ENCODE data around the gene NTM.

NTM gene

DNA sequence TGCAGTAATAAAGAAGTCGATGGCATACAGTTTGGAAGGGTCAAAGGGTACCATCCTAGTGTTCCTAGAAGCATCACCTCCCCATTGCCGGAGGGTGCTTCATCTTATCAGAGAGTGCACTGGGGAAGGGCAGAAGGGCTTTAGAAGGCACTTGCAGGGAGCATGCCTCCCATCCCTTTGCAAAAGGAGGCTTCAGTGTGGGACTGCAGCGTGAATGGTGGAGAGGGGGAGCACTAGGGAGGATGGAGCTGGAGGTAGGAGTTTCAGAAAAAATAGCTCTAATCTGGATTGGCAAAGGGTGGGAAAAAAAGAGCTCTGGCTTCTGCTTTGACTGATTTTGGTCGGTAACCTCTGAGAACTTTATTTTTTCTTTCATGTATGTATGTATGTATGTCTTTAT, 5.0 kb downstream of the NTM start:
- Histone ChIP-seq H3K4me2 (ENCODE audit: low read depth, low read length, poor library complexity, severe bottlenecking) (no peak overlapping the region), H3K4me3 (ENCODE audit: low read length, poor library complexity, severe bottlenecking) (no peak overlapping the region), H3K79me2 (ENCODE audit: insufficient read depth, low read length) (no peaks in the 10 kb centered on the region), H3K4me1 (ENCODE audit: insufficient read depth, low read length, poor library complexity, severe bottlenecking) (no peaks in the 10 kb centered on the region), H3K36me3 (ENCODE audit: insufficient read depth, low read length) (no peaks in the 10 kb centered on the region), H3K9ac (ENCODE audit: low read depth, low read length, poor library complexity, severe bottlenecking) (no peak overlapping the region), H4K20me1 (ENCODE audit: insufficient read depth, low read length, poor library complexity, severe bottlenecking) (no peaks in the 10 kb centered on the region), H3F3A (ENCODE audit: low read depth) (no peaks in the 10 kb centered on the region), H3K9me3 (ENCODE audit: insufficient read depth, low read depth, low read length) (no peaks in the 10 kb centered on the region), H2AFZ (ENCODE audit: low read length) (no peak overlapping the region), H3K27me3 (ENCODE audit: insufficient read depth, low read length, poor library complexity, severe bottlenecking) (peaks cover 14% of the 10 kb centered on the region), H3K9me2 (replicated peaks; ENCODE audit: low read depth, low read length) (no peaks in the 10 kb centered on the region)
- TF ChIP-seq EZH2phosphoT487 (IDR thresholded peaks at IDR 0.05; ENCODE audit: borderline replicate concordance) = no peak
- TF ChIP-seq, protein P1, sequence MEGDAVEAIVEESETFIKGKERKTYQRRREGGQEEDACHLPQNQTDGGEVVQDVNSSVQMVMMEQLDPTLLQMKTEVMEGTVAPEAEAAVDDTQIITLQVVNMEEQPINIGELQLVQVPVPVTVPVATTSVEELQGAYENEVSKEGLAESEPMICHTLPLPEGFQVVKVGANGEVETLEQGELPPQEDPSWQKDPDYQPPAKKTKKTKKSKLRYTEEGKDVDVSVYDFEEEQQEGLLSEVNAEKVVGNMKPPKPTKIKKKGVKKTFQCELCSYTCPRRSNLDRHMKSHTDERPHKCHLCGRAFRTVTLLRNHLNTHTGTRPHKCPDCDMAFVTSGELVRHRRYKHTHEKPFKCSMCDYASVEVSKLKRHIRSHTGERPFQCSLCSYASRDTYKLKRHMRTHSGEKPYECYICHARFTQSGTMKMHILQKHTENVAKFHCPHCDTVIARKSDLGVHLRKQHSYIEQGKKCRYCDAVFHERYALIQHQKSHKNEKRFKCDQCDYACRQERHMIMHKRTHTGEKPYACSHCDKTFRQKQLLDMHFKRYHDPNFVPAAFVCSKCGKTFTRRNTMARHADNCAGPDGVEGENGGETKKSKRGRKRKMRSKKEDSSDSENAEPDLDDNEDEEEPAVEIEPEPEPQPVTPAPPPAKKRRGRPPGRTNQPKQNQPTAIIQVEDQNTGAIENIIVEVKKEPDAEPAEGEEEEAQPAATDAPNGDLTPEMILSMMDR (conservative IDR thresholded peaks at IDR 0.05; ENCODE audit: low read length) = no peak

DNA sequence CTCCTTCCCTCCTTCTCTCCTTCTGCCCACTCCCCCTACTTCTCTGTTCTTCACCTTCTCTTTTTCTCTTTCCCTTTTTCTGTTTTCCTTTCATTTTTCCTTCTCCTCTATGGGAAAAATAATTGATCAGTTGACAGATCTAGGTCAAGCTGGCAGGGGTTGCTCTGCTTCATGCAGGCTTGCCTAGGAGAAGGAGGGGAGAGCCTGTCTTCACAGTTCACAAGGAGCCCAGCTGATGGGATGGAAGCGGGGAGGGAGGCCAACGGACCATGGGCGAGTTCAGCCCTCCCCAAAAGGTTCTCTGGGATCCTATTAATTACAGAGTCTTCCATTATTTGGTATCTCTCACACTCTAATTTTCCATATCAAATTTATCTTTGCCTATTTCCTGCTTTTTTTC, 5.5 kb downstream of the NTM start:
- Histone ChIP-seq H3K36me3 (ENCODE audit: insufficient read depth, low read length) (no peaks in the 10 kb centered on the region), H4K20me1 (ENCODE audit: insufficient read depth, low read length, poor library complexity, severe bottlenecking) (no peaks in the 10 kb centered on the region), H3K27me3 (ENCODE audit: insufficient read depth, low read length, poor library complexity, severe bottlenecking) (peaks cover 11% of the 10 kb centered on the region), H3K9me3 (ENCODE audit: insufficient read depth, low read depth, low read length) (no peaks in the 10 kb centered on the region), H3F3A (ENCODE audit: low read depth) (no peaks in the 10 kb centered on the region), H3K9me2 (replicated peaks; ENCODE audit: low read depth, low read length) (no peaks in the 10 kb centered on the region), H3K4me3 (ENCODE audit: low read length, poor library complexity, severe bottlenecking) (no peak overlapping the region), H3K4me2 (ENCODE audit: low read depth, low read length, poor library complexity, severe bottlenecking) (no peak overlapping the region), H3K9ac (ENCODE audit: low read depth, low read length, poor library complexity, severe bottlenecking) (no peak overlapping the region), H3K79me2 (ENCODE audit: insufficient read depth, low read length) (no peaks in the 10 kb centered on the region), H2AFZ (ENCODE audit: low read length) (no peak overlapping the region), H3K4me1 (ENCODE audit: insufficient read depth, low read length, poor library complexity, severe bottlenecking) (no peaks in the 10 kb centered on the region)
- no peak for TF ChIP-seq EZH2phosphoT487 (IDR thresholded peaks at IDR 0.05; ENCODE audit: borderline replicate concordance)
- TF ChIP-seq, protein P1 (conservative IDR thresholded peaks at IDR 0.05; ENCODE audit: low read length) = no peak

DNA sequence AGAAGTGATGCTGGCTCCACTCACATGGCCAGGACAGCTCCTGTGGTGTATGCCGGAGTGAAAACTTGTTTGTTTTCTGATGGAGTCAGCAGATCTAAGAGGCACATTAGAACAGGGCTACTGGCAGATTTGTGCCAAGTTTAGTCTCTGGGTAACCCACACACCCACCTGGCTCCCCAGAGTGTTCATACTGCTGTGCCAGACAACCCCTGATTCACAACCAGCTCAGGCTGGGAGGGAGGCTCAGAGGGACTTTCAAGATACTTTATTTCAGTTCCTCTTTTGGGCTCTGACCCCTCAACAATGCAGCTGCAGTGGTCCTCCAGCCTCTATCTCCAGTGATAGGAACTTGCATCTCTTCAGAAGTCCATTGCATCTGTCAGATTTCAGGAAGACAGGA, 8.5 kb downstream of the NTM start:
- Histone ChIP-seq H3K9me3 (ENCODE audit: insufficient read depth, low read depth, low read length) (no peaks in the 10 kb centered on the region), H3K27me3 (ENCODE audit: insufficient read depth, low read length, poor library complexity, severe bottlenecking) (no peaks in the 10 kb centered on the region), H3K36me3 (ENCODE audit: insufficient read depth, low read length) (no peaks in the 10 kb centered on the region), H3K4me2 (ENCODE audit: low read depth, low read length, poor library complexity, severe bottlenecking) (no peak overlapping the region), H3K4me1 (ENCODE audit: insufficient read depth, low read length, poor library complexity, severe bottlenecking) (no peaks in the 10 kb centered on the region), H3K9ac (ENCODE audit: low read depth, low read length, poor library complexity, severe bottlenecking) (no peak overlapping the region), H3K4me3 (ENCODE audit: low read length, poor library complexity, severe bottlenecking) (no peak overlapping the region), H2AFZ (ENCODE audit: low read length) (no peak overlapping the region), H3K9me2 (replicated peaks; ENCODE audit: low read depth, low read length) (no peaks in the 10 kb centered on the region), H4K20me1 (ENCODE audit: insufficient read depth, low read length, poor library complexity, severe bottlenecking) (no peaks in the 10 kb centered on the region), H3K79me2 (ENCODE audit: insufficient read depth, low read length) (no peaks in the 10 kb centered on the region), H3F3A (ENCODE audit: low read depth) (no peaks in the 10 kb centered on the region)
- TF ChIP-seq, protein P1 (conservative IDR thresholded peaks at IDR 0.05; ENCODE audit: low read length) = no peak
- no peak for TF ChIP-seq EZH2phosphoT487 (IDR thresholded peaks at IDR 0.05; ENCODE audit: borderline replicate concordance)

Measured in Loucy (cell line).